Brain microvascular endothelial cell (primary cell): ENCODE measurements around the gene SMAGP.

Experiments used
- DNase-seq: peaks from one replicate; pipeline ENCODE4 v3.0.0-alpha.2; 2020
- H3K27ac ChIP-seq: fragments of 250-450 bp; sonication (Bioruptor Pico); 2 replicates; pipeline ENCODE4 v1.5.1; 2020; ENCODE audit warnings: mild to moderate bottlenecking, moderate library complexity
- H3K27me3 ChIP-seq: fragments of 250-450 bp; sonication (Bioruptor Pico); replicated peaks from 2 replicates; pipeline ENCODE4 v1.5.1; 2020; ENCODE audit warnings: mild to moderate bottlenecking
- H3K36me3 ChIP-seq: fragments of 250-450 bp; sonication (Bioruptor Pico); replicated peaks from 2 replicates; pipeline ENCODE4 v1.5.1; 2020; ENCODE audit warnings: mild to moderate bottlenecking
- H3K4me3 ChIP-seq: 2 replicates; pipeline ENCODE4 v1.5.1; 2011; ENCODE audit warnings: low read depth, mild to moderate bottlenecking, control low read depth, low read length, moderate library complexity
- CTCF ChIP-seq: IDR thresholded peaks from 2 replicates; pipeline ENCODE4 v1.5.1; 2011; ENCODE audit warnings: low read depth, mild to moderate bottlenecking, moderate library complexity, low read length, control low read depth, inconsistent platforms; ENCODE audit errors: missing control alignments
- in situ Hi-C: cut with HindIII; loops from 2 replicates; pipeline ENCODE4 v1.10.0; 2017; ENCODE audit warnings: low sequenced_read_pairs, low pct_ligation_motif_present

SMAGP gene

GRCh38 chr12:51217133-51217967 is 52.9 kb downstream of the SMAGP start:
- Histone ChIP-seq H3K27ac (peak overlapping the region; percentile 71), H3K4me3 (peak overlapping the region; percentile 76), H3K27me3 (no peaks in the 10 kb centered on the region), H3K36me3 (no peaks in the 10 kb centered on the region)
- DNase-seq: peak; percentile 4
- in situ Hi-C loops: no loop called here
- TF ChIP-seq CTCF: peak; percentile 49

- Histone ChIP-seq H3K36me3 (no peaks in the 10 kb centered on the region), H3K4me3 (peak overlapping the region; percentile 76), H3K27me3 (no peaks in the 10 kb centered on the region), H3K27ac (no peak overlapping the region)
- DNase-seq: no peak
- in situ Hi-C loops: no loop called here
- no peak for TF ChIP-seq CTCF
Observed at GRCh38 chr12:51216642-51217041, 53.6 kb downstream of the SMAGP start.

GRCh38 chr12:51214895-51215294 is 55.3 kb downstream of the SMAGP start:
- no peak for TF ChIP-seq CTCF
- DNase-seq: no peak
- no peaks in the 10 kb centered on the region for H3K27me3 ChIP-seq
- H3K4me3 ChIP-seq: no peak overlapping the region
- H3K36me3 ChIP-seq: no peaks in the 10 kb centered on the region
- in situ Hi-C loops: no loop called here
- no peak overlapping the region for H3K27ac ChIP-seq

- Histone ChIP-seq H3K27me3 (no peaks in the 10 kb centered on the region), H3K27ac (no peak overlapping the region), H3K4me3 (no peak overlapping the region), H3K36me3 (no peaks in the 10 kb centered on the region)
- DNase-seq: no peak
- in situ Hi-C loops: no loop called here
- no peak for TF ChIP-seq CTCF
Observed at GRCh38 chr12:51210690-51211395, 59.4 kb downstream of the SMAGP start.

- TF ChIP-seq CTCF: no peak
- in situ Hi-C loops: no loop called here
- no peak for DNase-seq
- Histone ChIP-seq H3K4me3 (no peak overlapping the region), H3K27me3 (no peaks in the 10 kb centered on the region), H3K27ac (no peak overlapping the region), H3K36me3 (no peaks in the 10 kb centered on the region)
Observed at GRCh38 chr12:51209259-51209658, 61.0 kb downstream of the SMAGP start.
